ENCODE data around the gene HMGCS1.
"Not testable (repeated sequence)": the region's sequence is repeated elsewhere in the genome, so short reads cannot be mapped to it uniquely, and the experiment has no call there.

HMGCS1 gene

DNA sequence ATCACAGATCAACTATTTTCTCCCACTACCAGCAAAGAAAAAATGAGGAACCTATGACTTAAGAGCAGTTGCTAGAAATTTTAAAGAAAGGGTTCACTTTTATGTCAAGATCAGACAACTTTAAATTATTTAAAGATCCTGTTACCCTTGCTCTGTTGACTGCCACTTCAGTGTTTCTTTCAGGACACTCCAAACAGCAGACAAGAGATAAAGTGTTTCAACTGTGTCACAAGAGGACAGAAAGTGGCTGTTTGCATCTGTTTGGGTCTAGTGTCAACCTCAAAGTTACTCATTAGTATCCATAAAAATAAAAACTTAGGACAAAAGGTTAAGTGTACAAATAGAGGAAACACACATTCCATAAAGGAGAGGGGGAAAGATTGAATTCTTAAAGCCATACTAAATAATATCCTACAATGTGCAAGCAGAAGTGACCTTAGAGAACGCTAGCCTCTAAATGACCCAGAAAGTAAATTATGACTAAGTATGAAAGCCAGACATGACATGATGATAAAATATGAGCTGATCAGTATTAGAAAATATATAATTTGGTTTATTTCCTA lies 24.9 kb downstream of the HMGCS1 start:
- Histone ChIP-seq H3K27ac (ENCODE audit: low read depth, low read length) (no peak overlapping the region), H3K4me1 (ENCODE audit: control insufficient read depth, insufficient read depth, low read length) (no peaks in the 10 kb centered on the region), H3K9ac (ENCODE audit: low read length) (no peak overlapping the region), H3K36me3 (ENCODE audit: control insufficient read depth, insufficient read depth, low read length) (no peaks in the 10 kb centered on the region), H3K4me3 (ENCODE audit: low read length) (no peak overlapping the region), H3K27me3 (ENCODE audit: control insufficient read depth, insufficient read depth, low read length) (no peaks in the 10 kb centered on the region)

DNA sequence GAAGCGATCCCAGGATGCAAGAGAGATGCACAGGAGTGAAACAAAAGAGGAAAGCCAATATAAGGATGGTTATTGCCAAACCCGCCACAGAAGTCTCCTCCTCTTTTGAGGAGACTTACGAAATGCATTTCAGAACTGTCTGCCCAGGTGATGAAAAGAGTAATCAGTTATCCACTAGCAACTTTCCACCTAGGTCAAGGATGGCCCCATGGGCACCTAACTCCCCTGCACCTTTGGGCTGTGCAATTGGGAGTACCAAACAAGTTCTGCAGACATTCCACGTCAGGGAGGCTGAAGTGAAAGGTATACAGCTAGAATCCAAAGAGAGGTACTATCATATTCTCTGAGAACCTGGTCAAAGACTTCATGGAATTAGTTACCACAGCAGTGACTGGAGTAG lies 25.7 kb downstream of the HMGCS1 start:
- H3K36me3 ChIP-seq (ENCODE audit: control insufficient read depth, insufficient read depth, low read length): no peaks in the 10 kb centered on the region
- H3K9ac ChIP-seq (ENCODE audit: low read length): no peak overlapping the region
- no peak overlapping the region for H3K4me3 ChIP-seq (ENCODE audit: low read length)
- H3K27me3 ChIP-seq (ENCODE audit: control insufficient read depth, insufficient read depth, low read length): no peaks in the 10 kb centered on the region
- no peaks in the 10 kb centered on the region for H3K4me1 ChIP-seq (ENCODE audit: control insufficient read depth, insufficient read depth, low read length)
- no peak overlapping the region for H3K27ac ChIP-seq (ENCODE audit: low read depth, low read length)

DNA sequence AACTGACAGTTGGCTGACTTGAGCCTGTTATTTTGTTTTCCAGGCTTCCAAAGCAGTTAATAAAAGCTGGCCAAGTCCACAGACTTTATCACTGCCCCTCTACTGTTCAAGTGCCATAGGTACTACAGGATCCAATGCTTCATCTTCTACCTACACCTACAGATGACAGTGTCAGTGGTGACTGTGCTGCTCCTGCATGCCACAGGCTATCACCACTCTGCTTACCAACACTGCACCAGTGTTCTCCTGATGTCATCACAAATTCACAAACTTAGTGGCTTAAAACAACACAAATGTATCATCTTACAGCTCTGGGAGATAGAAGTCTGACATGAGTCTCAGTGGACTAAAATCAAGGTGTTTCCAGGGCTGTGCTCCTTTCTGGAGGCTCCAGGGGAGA lies 26.6 kb downstream of the HMGCS1 start:
- Histone ChIP-seq H3K36me3 (ENCODE audit: control insufficient read depth, insufficient read depth, low read length) (no peaks in the 10 kb centered on the region), H3K4me1 (ENCODE audit: control insufficient read depth, insufficient read depth, low read length) (no peaks in the 10 kb centered on the region), H3K4me3 (ENCODE audit: low read length) (no peak overlapping the region), H3K27ac (ENCODE audit: low read depth, low read length) (no peak overlapping the region), H3K9ac (ENCODE audit: low read length) (no peak overlapping the region), H3K27me3 (ENCODE audit: control insufficient read depth, insufficient read depth, low read length) (no peaks in the 10 kb centered on the region)

DNA sequence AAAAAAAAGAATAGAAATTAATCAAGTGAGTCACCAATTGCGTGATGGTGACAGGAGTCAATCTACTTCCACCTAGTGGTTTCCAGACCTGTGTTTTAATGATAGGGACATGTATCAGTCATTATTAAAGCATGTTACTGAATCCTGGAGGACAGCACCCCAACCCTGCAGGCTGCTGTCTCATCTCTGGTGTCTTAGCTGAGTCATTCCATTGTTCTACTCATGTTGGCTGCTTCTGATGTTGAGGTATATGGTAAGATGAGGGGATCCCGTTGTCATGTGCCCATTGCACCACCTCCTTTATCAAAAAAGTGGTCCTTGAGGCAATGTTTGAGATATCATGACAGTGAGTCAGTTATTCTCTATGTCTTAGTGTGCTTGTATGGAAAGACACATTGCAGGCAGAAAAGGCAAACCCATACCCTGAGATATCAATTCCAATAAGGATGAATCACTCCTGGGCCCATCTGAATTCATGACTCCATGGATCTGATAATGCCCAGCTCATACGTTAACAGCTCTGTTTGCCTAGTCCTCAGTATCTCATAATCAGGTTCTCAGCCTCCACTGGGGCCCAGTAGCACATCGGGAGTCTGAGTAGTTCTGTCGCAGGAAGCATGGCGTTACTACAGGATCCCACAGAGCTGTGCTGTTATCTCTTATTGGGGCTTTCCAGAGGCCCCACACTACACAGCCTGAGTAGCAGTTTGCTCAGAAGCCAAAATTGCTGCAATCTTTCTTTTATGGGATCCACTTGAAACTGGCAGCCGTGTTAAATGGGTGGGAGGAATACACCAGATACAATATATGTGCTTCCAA lies 31.2 kb downstream of the HMGCS1 start:
- Histone ChIP-seq H3K27me3 (ENCODE audit: control insufficient read depth, insufficient read depth, low read length) (no peaks in the 10 kb centered on the region), H3K4me3 (ENCODE audit: low read length) (no peak overlapping the region), H3K9ac (ENCODE audit: low read length) (no peak overlapping the region), H3K36me3 (ENCODE audit: control insufficient read depth, insufficient read depth, low read length) (no peaks in the 10 kb centered on the region), H3K4me1 (ENCODE audit: control insufficient read depth, insufficient read depth, low read length) (no peaks in the 10 kb centered on the region), H3K27ac (ENCODE audit: low read depth, low read length) (no peak overlapping the region)

DNA sequence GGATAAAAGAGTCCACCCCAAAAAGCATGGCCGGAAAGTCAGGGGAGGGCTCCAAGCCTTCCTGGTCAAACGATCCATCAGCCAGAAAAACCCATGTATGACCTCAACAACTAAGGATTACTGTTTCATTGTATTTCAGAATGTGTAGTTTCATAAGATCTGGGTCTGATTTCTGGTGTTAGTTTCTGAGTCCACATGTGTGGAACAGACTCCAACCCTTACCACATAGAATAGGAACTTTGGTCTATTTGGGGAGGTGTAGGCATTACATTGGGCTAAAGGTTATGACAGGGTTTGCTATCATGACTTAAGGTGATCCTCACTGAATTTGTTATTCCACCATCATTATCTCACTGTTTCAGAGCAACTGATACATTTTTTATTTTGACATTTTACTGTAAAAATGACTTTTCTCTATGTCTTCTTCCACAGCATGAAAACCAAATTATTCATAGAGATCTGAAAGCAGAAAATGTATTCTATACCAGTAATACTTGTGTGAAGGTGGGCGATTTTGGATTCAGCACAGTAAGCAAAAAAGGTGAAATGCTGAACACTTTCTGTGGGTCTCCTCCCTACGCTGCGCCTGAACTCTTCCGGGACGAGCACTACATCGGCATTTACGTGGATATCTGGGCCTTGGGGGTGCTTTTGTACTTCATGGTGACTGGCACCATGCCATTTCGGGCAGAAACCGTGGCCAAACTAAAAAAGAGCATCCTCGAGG lies 33.5 kb downstream of the HMGCS1 start:
- H3K4me1 ChIP-seq (ENCODE audit: control insufficient read depth, insufficient read depth, low read length): no peaks in the 10 kb centered on the region
- H3K27ac ChIP-seq (ENCODE audit: low read depth, low read length): no peak overlapping the region
- H3K9ac ChIP-seq (ENCODE audit: low read length): no peak overlapping the region
- H3K36me3 ChIP-seq (ENCODE audit: control insufficient read depth, insufficient read depth, low read length): no peaks in the 10 kb centered on the region
- H3K27me3 ChIP-seq (ENCODE audit: control insufficient read depth, insufficient read depth, low read length): no peaks in the 10 kb centered on the region
- no peak overlapping the region for H3K4me3 ChIP-seq (ENCODE audit: low read length)

DNA sequence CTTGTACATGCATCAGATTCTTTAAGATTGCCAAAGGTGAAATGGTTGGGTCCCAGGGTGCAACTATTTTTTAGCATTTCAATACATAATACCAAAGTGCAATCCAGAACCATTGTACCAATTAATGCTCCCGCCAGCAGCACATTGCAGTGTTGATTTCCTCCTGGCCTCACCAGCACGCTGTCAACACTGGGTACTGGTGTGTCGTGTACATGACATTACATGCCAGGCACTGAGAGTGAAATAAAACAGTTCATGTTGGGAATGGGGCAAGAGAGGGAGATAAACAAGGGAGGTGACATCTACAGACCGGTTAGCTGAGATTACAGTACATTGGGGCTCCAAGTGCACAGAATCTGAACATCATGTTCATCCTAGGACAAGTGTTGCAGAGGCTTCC lies 37.8 kb downstream of the HMGCS1 start:
- Histone ChIP-seq H3K27ac (ENCODE audit: low read depth, low read length) (no peak overlapping the region), H3K27me3 (ENCODE audit: control insufficient read depth, insufficient read depth, low read length) (no peaks in the 10 kb centered on the region), H3K4me1 (ENCODE audit: control insufficient read depth, insufficient read depth, low read length) (no peaks in the 10 kb centered on the region), H3K4me3 (ENCODE audit: low read length) (no peak overlapping the region), H3K36me3 (ENCODE audit: control insufficient read depth, insufficient read depth, low read length) (no peaks in the 10 kb centered on the region), H3K9ac (ENCODE audit: low read length) (no peak overlapping the region)

DNA sequence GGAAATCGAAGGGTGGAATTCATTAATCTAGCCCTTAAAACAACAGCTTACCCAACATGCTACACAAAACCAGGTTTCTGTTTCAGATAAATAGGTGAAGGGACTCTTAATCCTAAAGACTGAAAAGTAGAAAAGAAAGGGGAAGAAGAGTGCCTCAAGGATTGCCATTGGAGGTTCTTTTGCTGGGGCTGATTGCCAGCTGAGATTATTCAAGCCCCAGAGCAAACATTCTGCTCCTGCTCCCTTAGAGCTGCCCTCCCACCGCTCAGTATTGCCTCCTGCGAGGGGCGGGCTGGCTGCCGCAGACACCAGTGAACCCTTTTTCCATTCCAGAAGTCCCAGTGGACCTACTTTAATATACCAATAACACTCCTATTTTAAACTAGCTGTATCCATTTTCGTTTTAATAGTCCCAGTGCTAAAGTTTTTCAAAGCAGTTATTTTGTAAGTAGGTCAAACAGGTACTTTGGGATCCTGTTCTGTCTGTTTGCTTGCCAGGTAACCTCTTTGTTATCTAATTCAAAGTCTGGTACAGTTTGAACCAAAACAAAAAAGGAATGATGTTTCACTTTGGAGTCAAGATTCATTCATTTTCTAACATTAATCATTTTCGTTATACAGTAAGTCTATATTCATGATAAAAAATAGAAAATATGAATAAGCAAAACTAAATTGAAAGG lies 38.6 kb downstream of the HMGCS1 start:
- no peaks in the 10 kb centered on the region for H3K27me3 ChIP-seq (ENCODE audit: control insufficient read depth, insufficient read depth, low read length)
- no peak overlapping the region for H3K4me3 ChIP-seq (ENCODE audit: low read length)
- H3K36me3 ChIP-seq (ENCODE audit: control insufficient read depth, insufficient read depth, low read length): no peaks in the 10 kb centered on the region

DNA sequence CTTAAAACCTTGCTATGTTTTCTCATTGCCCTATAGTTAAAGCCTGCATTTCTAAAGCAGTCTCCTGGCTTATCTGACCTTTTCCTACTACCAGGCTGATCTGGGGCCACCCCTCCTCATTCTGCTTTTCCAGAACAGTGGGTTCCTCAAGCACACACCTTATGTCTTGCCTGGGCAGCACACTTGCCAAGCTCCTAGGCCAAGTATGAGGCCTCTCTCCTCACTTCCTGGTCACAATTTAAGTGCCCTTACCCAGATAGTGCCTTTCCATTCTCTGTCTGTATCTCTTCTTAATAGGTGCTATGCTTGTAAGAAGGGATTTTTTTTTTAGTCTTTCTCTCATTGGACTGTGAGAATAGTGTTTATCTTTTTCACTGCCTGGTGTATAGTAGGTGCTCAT lies 39.7 kb downstream of the HMGCS1 start:
- no peaks in the 10 kb centered on the region for H3K4me1 ChIP-seq (ENCODE audit: control insufficient read depth, insufficient read depth, low read length)
- H3K36me3 ChIP-seq (ENCODE audit: control insufficient read depth, insufficient read depth, low read length): no peaks in the 10 kb centered on the region
- no peak overlapping the region for H3K4me3 ChIP-seq (ENCODE audit: low read length)
- no peaks in the 10 kb centered on the region for H3K27me3 ChIP-seq (ENCODE audit: control insufficient read depth, insufficient read depth, low read length)
- H3K27ac ChIP-seq (ENCODE audit: low read depth, low read length): no peak overlapping the region
- no peak overlapping the region for H3K9ac ChIP-seq (ENCODE audit: low read length)

More for the DNA sequence above, 38.6 kb downstream of the HMGCS1 start:
- Histone ChIP-seq H3K27ac (ENCODE audit: low read depth, low read length) (no peak overlapping the region), H3K9ac (ENCODE audit: low read length) (no peak overlapping the region), H3K4me1 (ENCODE audit: control insufficient read depth, insufficient read depth, low read length) (no peaks in the 10 kb centered on the region)

DNA sequence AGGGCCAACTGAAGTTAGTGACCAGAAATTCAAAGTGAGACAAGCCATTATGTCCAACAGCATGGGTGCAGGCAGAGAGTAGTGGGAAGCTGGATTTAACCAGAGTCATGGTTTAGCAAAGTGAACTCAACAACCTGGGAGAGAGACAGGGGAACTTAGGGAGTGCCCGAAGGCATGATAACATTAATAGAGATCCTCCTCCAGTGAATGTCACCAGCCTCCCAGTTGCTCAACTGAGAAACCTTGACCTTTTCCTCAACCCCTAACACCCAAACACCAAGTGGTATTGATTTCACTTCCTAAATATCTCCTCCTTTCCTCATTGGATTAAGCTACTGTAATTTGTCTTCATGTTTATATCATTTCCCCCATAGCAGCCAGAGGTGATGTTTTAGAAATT lies 42.6 kb downstream of the HMGCS1 start:
- Histone ChIP-seq H3K36me3 (ENCODE audit: control insufficient read depth, insufficient read depth, low read length) (no peaks in the 10 kb centered on the region), H3K27me3 (ENCODE audit: control insufficient read depth, insufficient read depth, low read length) (no peaks in the 10 kb centered on the region), H3K4me3 (ENCODE audit: low read length) (no peak overlapping the region), H3K27ac (ENCODE audit: low read depth, low read length) (no peak overlapping the region), H3K4me1 (ENCODE audit: control insufficient read depth, insufficient read depth, low read length) (no peaks in the 10 kb centered on the region), H3K9ac (ENCODE audit: low read length) (no peak overlapping the region)

DNA sequence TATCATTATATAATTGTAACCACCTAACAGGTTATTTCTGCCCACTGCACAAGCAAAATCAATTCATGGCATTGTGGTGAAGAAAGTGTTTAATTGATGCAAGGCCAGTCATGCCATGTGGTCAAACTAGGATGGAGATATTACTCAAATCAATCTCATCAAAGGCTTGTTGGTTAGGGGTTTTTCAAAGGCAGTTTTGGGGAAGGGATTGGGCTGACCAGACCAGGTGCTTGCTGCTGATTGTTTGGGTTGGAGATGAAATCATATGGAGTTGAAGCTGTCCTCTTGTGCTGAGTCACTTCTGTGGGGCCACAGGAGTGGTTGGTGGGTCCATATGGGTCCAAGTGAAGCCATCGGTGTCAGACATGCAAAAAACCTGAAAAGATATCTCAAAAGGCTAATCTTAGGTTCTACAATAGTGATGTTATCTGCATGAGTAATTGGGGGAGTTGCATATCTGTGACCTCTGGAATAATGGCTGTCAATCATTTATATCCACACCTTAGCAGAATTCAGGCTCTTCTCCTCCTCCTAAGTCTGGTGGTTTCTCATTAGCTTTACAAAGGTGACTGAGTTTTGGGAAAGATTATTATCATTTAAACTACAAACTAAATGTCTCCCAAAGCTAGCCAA lies 44.9 kb downstream of the HMGCS1 start:
- no peaks in the 10 kb centered on the region for H3K36me3 ChIP-seq (ENCODE audit: control insufficient read depth, insufficient read depth, low read length)
- no peak overlapping the region for H3K4me3 ChIP-seq (ENCODE audit: low read length)
- no peaks in the 10 kb centered on the region for H3K4me1 ChIP-seq (ENCODE audit: control insufficient read depth, insufficient read depth, low read length)
- H3K27me3 ChIP-seq (ENCODE audit: control insufficient read depth, insufficient read depth, low read length): no peaks in the 10 kb centered on the region
- no peak overlapping the region for H3K9ac ChIP-seq (ENCODE audit: low read length)
- H3K27ac ChIP-seq (ENCODE audit: low read depth, low read length): no peak overlapping the region

DNA sequence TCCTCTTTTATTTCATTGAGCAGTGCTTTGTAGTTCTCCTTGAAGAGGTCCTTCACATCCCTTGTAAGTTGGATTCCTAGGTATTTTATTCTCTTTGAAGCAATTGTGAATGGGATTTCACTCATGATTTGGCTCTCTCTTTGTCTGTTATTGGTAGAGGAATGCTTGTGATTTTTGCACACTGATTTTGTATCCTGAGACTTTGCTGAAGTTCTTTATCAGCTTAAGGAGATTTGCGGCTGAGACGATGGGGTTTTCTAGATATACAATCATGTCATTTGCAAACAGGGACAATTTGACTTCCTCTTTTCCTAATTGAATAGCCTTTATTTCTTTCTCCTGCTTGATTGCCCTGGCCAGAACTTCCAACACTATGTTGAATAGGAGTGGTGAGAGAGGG lies 50.9 kb downstream of the HMGCS1 start:
- not testable (repeated sequence) for H3K27ac ChIP-seq (ENCODE audit: low read depth, low read length); H3K4me3 ChIP-seq (ENCODE audit: low read length)

DNA sequence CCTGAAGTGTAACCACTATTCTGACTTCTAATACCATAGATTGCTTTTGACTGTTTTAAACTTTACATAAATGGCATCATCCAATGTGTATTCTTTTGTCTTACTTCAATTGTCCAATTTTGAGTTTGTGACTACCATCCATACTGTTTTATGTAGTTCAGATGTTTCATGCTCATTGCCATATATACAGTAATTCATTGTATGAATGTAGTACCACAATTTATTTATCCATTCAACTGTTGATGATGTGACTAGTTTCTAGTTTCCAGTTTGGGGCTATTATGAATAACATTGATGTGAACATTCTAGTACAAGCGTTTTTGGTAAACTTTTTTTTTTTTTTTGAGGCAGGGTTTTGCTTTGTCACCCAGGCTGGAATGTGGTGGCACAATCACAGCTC lies 55.1 kb downstream of the HMGCS1 start:
- Histone ChIP-seq H3K9ac (ENCODE audit: low read length) (no peak overlapping the region), H3K27me3 (ENCODE audit: control insufficient read depth, insufficient read depth, low read length) (no peaks in the 10 kb centered on the region), H3K27ac (ENCODE audit: low read depth, low read length) (no peak overlapping the region), H3K4me1 (ENCODE audit: control insufficient read depth, insufficient read depth, low read length) (no peaks in the 10 kb centered on the region), H3K4me3 (ENCODE audit: low read length) (no peak overlapping the region), H3K36me3 (ENCODE audit: control insufficient read depth, insufficient read depth, low read length) (no peaks in the 10 kb centered on the region)

More for the DNA sequence above, 50.9 kb downstream of the HMGCS1 start:
- H3K36me3 ChIP-seq (ENCODE audit: control insufficient read depth, insufficient read depth, low read length); H3K4me1 ChIP-seq (ENCODE audit: control insufficient read depth, insufficient read depth, low read length); H3K9ac ChIP-seq (ENCODE audit: low read length); H3K27me3 ChIP-seq (ENCODE audit: control insufficient read depth, insufficient read depth, low read length): not testable (repeated sequence)

Data from rectal smooth muscle tissue (tissue), 1 donor.